IMR-90 (cell line): ENCODE data around the gene PTEN. TPM values are rescaled to one million over a fixed set of nuclear protein-coding genes. Genes with fewer than 3 reads are reported as not detected.

Experiments used
- ATAC-seq: fragments of 200-7000 bp; cut with Tn5 transposase; 2 replicates; pipeline ENCODE4 v1.9.1; 2020; ENCODE audit warnings: low read depth, mild to moderate bottlenecking, moderate library complexity
- BruUV-seq: library from RNA; stranded (reverse); fragments of 400-500 nt; replicated peaks from 2 replicates; lab custom pipeline; 2021; lab: Mats Ljungman, UMichigan
- CTCF ChIA-PET: fragments of 300-600 bp; formaldehyde crosslinking; extraction: SDS; loops from one replicate; lab custom pipeline; 2021; ENCODE audit warnings: antibody characterized with exemption; lab: Yijun Ruan, JAX
- POLR2A ChIA-PET: fragments of 300-600 bp; sonication (Branson Sonifier 250); formaldehyde crosslinking; loops from one replicate; lab custom pipeline; 2022; ENCODE audit warnings: antibody characterized with exemption; ENCODE audit not compliant: unreplicated experiment; lab: Charles Lee
- DNase-seq: peaks from one replicate; pipeline ENCODE4 v3.0.0; 2013
- H2AFZ ChIP-seq: replicated peaks from 2 replicates; pipeline ENCODE3; 2013; ENCODE audit warnings: low read length, mild to moderate bottlenecking; ENCODE audit not compliant: poor library complexity
- H2AK5ac ChIP-seq: 2 replicates; pipeline ENCODE4 v1.6.1; 2013; ENCODE audit warnings: low read depth, low read length, inconsistent platforms
- H2AK9ac ChIP-seq: replicated peaks from 2 replicates; pipeline ENCODE3; 2013; ENCODE audit warnings: mild to moderate bottlenecking, low read depth, low read length, moderate library complexity; ENCODE audit not compliant: poor library complexity
- H2BK120ac ChIP-seq: 2 replicates; pipeline ENCODE4 v1.6.1; 2013; ENCODE audit warnings: low read depth, low read length, inconsistent platforms
- H2BK15ac ChIP-seq: 3 replicates; pipeline ENCODE4 v1.6.1; 2013; ENCODE audit warnings: low read depth, low read length, inconsistent platforms
- H2BK20ac ChIP-seq: 2 replicates; pipeline ENCODE4 v1.6.1; 2013; ENCODE audit warnings: low read depth, mild to moderate bottlenecking, inconsistent platforms, low read length, moderate library complexity
- H2BK5ac ChIP-seq: 2 replicates; pipeline ENCODE4 v1.6.1; 2013; ENCODE audit warnings: mild to moderate bottlenecking, low read depth, low read length, inconsistent platforms; ENCODE audit not compliant: poor library complexity, severe bottlenecking
- H3K14ac ChIP-seq: replicated peaks from 2 replicates; pipeline ENCODE4 v1.6.1; 2013; ENCODE audit warnings: low read depth, low read length, inconsistent platforms
- H3K18ac ChIP-seq: 2 replicates; pipeline ENCODE4 v1.6.1; 2013; ENCODE audit warnings: low read depth, low read length, control low read depth
- H3K23ac ChIP-seq: 2 replicates; pipeline ENCODE4 v1.6.1; 2013; ENCODE audit warnings: low read depth, low read length, inconsistent platforms
- H3K27ac ChIP-seq: 2 replicates; pipeline ENCODE4 v1.5.1; 2013; ENCODE audit warnings: mild to moderate bottlenecking, control low read depth, low read length; ENCODE audit not compliant: insufficient read depth
- H3K27me3 ChIP-seq: 2 replicates; pipeline ENCODE4 v1.6.1; 2013; ENCODE audit warnings: low read length; ENCODE audit not compliant: control insufficient read depth, insufficient read depth
- H3K36me3 ChIP-seq: 2 replicates; pipeline ENCODE4 v1.6.1; 2013; ENCODE audit warnings: low read length, mixed read lengths; ENCODE audit not compliant: control insufficient read depth, insufficient read depth
- H3K4ac ChIP-seq: 2 replicates; pipeline ENCODE4 v1.6.1; 2013; ENCODE audit warnings: low read depth, low read length, inconsistent platforms
- H3K4me1 ChIP-seq: 2 replicates; pipeline ENCODE4 v1.6.1; 2013; ENCODE audit warnings: low read length, mixed read lengths; ENCODE audit not compliant: control insufficient read depth, insufficient read depth
- H3K4me2 ChIP-seq: 2 replicates; pipeline ENCODE4 v1.6.1; 2013; ENCODE audit warnings: low read depth, mild to moderate bottlenecking, control low read depth, low read length, moderate library complexity
- H3K4me3 ChIP-seq: 2 replicates; pipeline ENCODE4 v1.5.1; 2013; ENCODE audit warnings: low read depth, mild to moderate bottlenecking, control low read depth, low read length, moderate library complexity; ENCODE audit not compliant: insufficient read depth
- H3K56ac ChIP-seq: 2 replicates; pipeline ENCODE4 v1.6.1; 2013; ENCODE audit warnings: low read length, inconsistent platforms; ENCODE audit not compliant: insufficient read depth; ENCODE audit errors: extremely low read depth
- H3K79me1 ChIP-seq, 2 experiments: 2 replicates each; pipeline ENCODE4 v1.6.1; 2013; ENCODE audit warnings: low read length in 2 of 2, inconsistent platforms in 1 of 2, low read depth in 1 of 2
- H3K9ac ChIP-seq: 2 replicates; pipeline ENCODE4 v1.6.1; 2013; ENCODE audit warnings: low read depth, low read length, control low read depth
- H3K9me1 ChIP-seq: 2 replicates; pipeline ENCODE4 v1.6.1; 2013; ENCODE audit warnings: low read length, inconsistent platforms; ENCODE audit not compliant: insufficient read depth
- H3K9me3 ChIP-seq: 2 replicates; pipeline ENCODE4 v1.6.1; 2013; ENCODE audit warnings: low read length; ENCODE audit not compliant: control insufficient read depth, insufficient read depth
- H4K20me1 ChIP-seq: 2 replicates; pipeline ENCODE4 v1.6.1; 2013; ENCODE audit warnings: low read length, inconsistent platforms; ENCODE audit not compliant: insufficient read depth
- H4K5ac ChIP-seq: 2 replicates; pipeline ENCODE4 v1.6.1; 2013; ENCODE audit warnings: mild to moderate bottlenecking, low read depth, low read length, control low read depth
- H4K8ac ChIP-seq, 2 experiments: 2 replicates each; pipeline ENCODE4 v1.6.1; 2013; ENCODE audit warnings: low read depth in 2 of 2, low read length in 2 of 2, control low read depth in 1 of 2, inconsistent platforms in 1 of 2
- H4K91ac ChIP-seq: 2 replicates; pipeline ENCODE4 v1.6.1; 2013; ENCODE audit warnings: low read depth, low read length, inconsistent platforms; ENCODE audit not compliant: insufficient read depth
- BHLHE40 ChIP-seq: fragments of 150-350 bp; IDR thresholded peaks from 2 replicates; pipeline ENCODE4 v1.6.1; 2016; ENCODE audit warnings: mild to moderate bottlenecking, low read depth, low read length
- RCOR1 ChIP-seq: IDR thresholded peaks from 2 replicates; pipeline ENCODE4 v1.6.1; 2012; ENCODE audit warnings: mild to moderate bottlenecking, low read length, improper control_type of control experiment; ENCODE audit not compliant: insufficient replicate concordance
- WGBS, 2 experiments: methylation state at CpG; one replicate each; pipeline versions ENCODE4 v1.1.5 to v1.1.7; 2013; ENCODE audit warnings: missing lambda C conversion rate in 2 of 2; ENCODE audit not compliant: insufficient read length in 1 of 2; ENCODE audit errors: extremely low coverage in 2 of 2; 5-methylcytosine and 5-hydroxymethylcytosine counted together
- dilution Hi-C: fragments of 300-500 bp; cut with HindIII; formaldehyde crosslinking; loops from one replicate; pipeline ENCODE4 v1.14.3; 2018; ENCODE audit warnings: low sequenced_read_pairs; ENCODE audit not compliant: unreplicated experiment
- in situ Hi-C: fragments of 300-500 bp; cut with MboI; formaldehyde crosslinking; loops from 3 replicates; pipeline ENCODE4 v1.14.3; 2019; ENCODE audit warnings: low sequenced_read_pairs, inconsistent platforms, mixed read lengths
- intact Hi-C: fragments of 100-400 bp; cut with micrococcal nuclease; formaldehyde crosslinking; loops from 2 replicates; pipeline ENCODE4 v1.10.0; 2022
- polyA plus RNA-seq, 3 experiments: library from polyadenylated mRNA; depleted of rRNA; stranded (reverse); fragments of >200 nt; gene quantifications; 2 replicates each; pipeline ENCODE4 v1.2.3, GENCODE V29; 2012; ENCODE audit warnings: low replicate concordance in 1 of 3
- total RNA-seq: library from RNA; depleted of rRNA; stranded (reverse); fragments of >200 nt; gene quantifications from 2 replicates; pipeline ENCODE4 v1.2.3, GENCODE V29; 2012
- TF ChIP-seq, protein P1 (sequence below): fragments of 150-350 bp; IDR thresholded peaks from 2 replicates; pipeline ENCODE4 v1.6.1; 2017; ENCODE audit warnings: mild to moderate bottlenecking, antibody characterized with exemption, low read length, low read depth

PTEN gene
- total and polyA plus RNA-seq, 2 of the 4 experiments (the other 2 are of a cell fraction), result 12.0 to 38.9 TPM

DNA sequence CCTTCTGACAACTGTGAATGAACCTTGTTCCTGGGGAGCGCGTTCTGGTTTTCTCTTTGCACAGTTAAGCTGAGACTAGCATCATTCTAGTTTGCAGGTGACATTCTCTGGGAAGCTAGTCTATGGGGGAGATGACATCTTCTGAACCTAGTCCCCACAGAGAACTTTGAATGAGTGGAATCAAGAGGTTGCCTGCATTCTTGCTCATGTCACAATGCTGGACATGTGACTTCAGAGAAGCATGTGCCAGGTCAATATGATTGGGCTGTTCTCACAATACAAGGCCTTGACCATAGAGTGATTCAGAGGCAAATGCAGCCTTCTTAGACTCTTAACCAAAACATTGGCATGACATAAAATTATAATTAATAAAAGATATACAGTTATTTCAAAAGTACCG lies 22.2 kb upstream of the PTEN start:
- Histone ChIP-seq H3K4me2 (no peak overlapping the region), H2BK15ac (no peak overlapping the region; the same call in 2 of the 3 replicates), H4K8ac (0 out of 4 replicates have a peak overlapping the region, but pooled peaks of 1 of the 2 experiments have one; percentile 40), H3K27me3 (no peaks in the 10 kb centered on the region), H2BK20ac (peak overlapping the region; percentile 57; the same call in 1 of the 2 replicates), H2BK120ac (peak overlapping the region; percentile 39; the same call in 1 of the 2 replicates), H3K9ac (no peak overlapping the region), H2AK9ac (no peak overlapping the region), H3K18ac (peak overlapping the region; percentile 7; the same call in 1 of the 2 replicates), H4K5ac (no peak overlapping the region), H3K9me3 (no peaks in the 10 kb centered on the region), H3K14ac (no peak overlapping the region), H3K79me1 (peaks cover 0 to 10% of the 10 kb centered on the region in 2 experiments; a peak in 2 of 4 replicates), H3K4me3 (no peak overlapping the region), H2BK5ac (peak overlapping the region; percentile 50), H3K9me1 (peaks cover 14% of the 10 kb centered on the region), H2AK5ac (peak overlapping the region; percentile 25; the same call in 1 of the 2 replicates), H3K4me1 (peaks cover 7% of the 10 kb centered on the region; the same call in 1 of the 2 replicates), H3K56ac (no peak overlapping the region), H2AFZ (no peak overlapping the region), H4K20me1 (no peaks in the 10 kb centered on the region), H3K27ac (no peak overlapping the region), H4K91ac (0 out of 2 replicates have a peak overlapping the region, but pooled peaks have one; percentile 5), H3K4ac (peak overlapping the region; percentile 36; the same call in 1 of the 2 replicates), H3K36me3 (no peaks in the 10 kb centered on the region), H3K23ac (0 out of 2 replicates have a peak overlapping the region, but pooled peaks have one; percentile 31)
- 100% methylated on average over 2 of the region's 3 CpGs; no CpG with 5 or more reads in 1 of the 2 experiments for WGBS, 2 experiments
- DNase-seq (peak; percentile 52), ATAC-seq (no peak)
- CTCF ChIA-PET, result interaction anchor here (0.6 kb wide), 1 partner anchor 969 kb away, joined by 4 read pairs; no protein-coding TSS in a partner anchor
- dilution Hi-C loops (no loop called here), in situ Hi-C loops (no loop called here), intact Hi-C loops (no loop called here)
- POLR2A ChIA-PET, result no interaction called here
- no TSS peak for BruUV-seq
- TF ChIP-seq BHLHE40 (peak; percentile 12; the same call in 1 of the 2 replicates), RCOR1 (no peak)
- TF ChIP-seq, protein P1, sequence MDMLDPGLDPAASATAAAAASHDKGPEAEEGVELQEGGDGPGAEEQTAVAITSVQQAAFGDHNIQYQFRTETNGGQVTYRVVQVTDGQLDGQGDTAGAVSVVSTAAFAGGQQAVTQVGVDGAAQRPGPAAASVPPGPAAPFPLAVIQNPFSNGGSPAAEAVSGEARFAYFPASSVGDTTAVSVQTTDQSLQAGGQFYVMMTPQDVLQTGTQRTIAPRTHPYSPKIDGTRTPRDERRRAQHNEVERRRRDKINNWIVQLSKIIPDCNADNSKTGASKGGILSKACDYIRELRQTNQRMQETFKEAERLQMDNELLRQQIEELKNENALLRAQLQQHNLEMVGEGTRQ, result peak; percentile 49; the same call in 1 of the 2 replicates
